Ectodermal cell (in vitro differentiated cells): ENCODE measurements around the gene TCHHL1.
A peak's percentile ranks its signal among the peaks of the same experiment; 100 is the strongest.

Experiments used
- H3K27ac ChIP-seq: 2 replicates; pipeline ENCODE4 v1.7.0; 2013; ENCODE audit warnings: mild to moderate bottlenecking, low read depth, low read length; ENCODE audit not compliant: insufficient read depth, poor library complexity, severe bottlenecking
- H3K27me3 ChIP-seq: 2 replicates; pipeline ENCODE4 v1.7.0; 2013; ENCODE audit warnings: mild to moderate bottlenecking, low read length; ENCODE audit not compliant: insufficient read depth, control insufficient read depth, poor library complexity, severe bottlenecking
- H3K36me3 ChIP-seq: one replicate; pipeline ENCODE4 v1.7.0; 2013; ENCODE audit warnings: low read length; ENCODE audit not compliant: control insufficient read depth, insufficient read depth
- H3K4me1 ChIP-seq: one replicate; pipeline ENCODE4 v1.7.0; 2013; ENCODE audit warnings: low read length; ENCODE audit not compliant: control insufficient read depth, insufficient read depth
- H3K4me3 ChIP-seq: 2 replicates; pipeline ENCODE4 v1.7.0; 2013; ENCODE audit warnings: low read depth, low read length, control low read depth; ENCODE audit not compliant: insufficient read depth
- H3K9me3 ChIP-seq: 2 replicates; pipeline ENCODE4 v1.7.0; 2013; ENCODE audit warnings: mild to moderate bottlenecking, low read length, moderate library complexity; ENCODE audit not compliant: control insufficient read depth
- WGBS, 2 experiments: methylation state at CpG; one replicate each; pipeline ENCODE4 v1.1.7; 2013; ENCODE audit warnings: missing lambda C conversion rate in 2 of 2; 5-methylcytosine and 5-hydroxymethylcytosine counted together

TCHHL1 gene

GRCh38 chr1:152052606-152053005, 36.3 kb downstream of the TCHHL1 start:
- 34% methylated on average over 11 of the region's 11 CpGs for WGBS, 2 experiments
- H3K27me3 ChIP-seq: no peaks in the 10 kb centered on the region
- no peak overlapping the region for H3K27ac ChIP-seq
- no peak overlapping the region for H3K4me3 ChIP-seq
- no peaks in the 10 kb centered on the region for H3K9me3 ChIP-seq
- H3K4me1 ChIP-seq: peaks cover 6% of the 10 kb centered on the region
- H3K36me3 ChIP-seq: no peaks in the 10 kb centered on the region

- 88 to 92% methylated on average over 6 of the region's 6 CpGs for WGBS, 2 experiments
- Histone ChIP-seq H3K27me3 (no peaks in the 10 kb centered on the region), H3K27ac (no peak overlapping the region)
Observed at GRCh38 chr1:152050886-152051675, 37.8 kb downstream of the TCHHL1 start.

GRCh38 chr1:152049291-152050083, 39.4 kb downstream of the TCHHL1 start:
- 88 to 95% methylated on average over 6 to 7 of the region's 8 CpGs for WGBS, 2 experiments
- H3K27ac ChIP-seq: no peak overlapping the region
- H3K4me1 ChIP-seq: peaks cover 6% of the 10 kb centered on the region

More at GRCh38 chr1:152050886-152051675, 37.8 kb downstream of the TCHHL1 start:
- Histone ChIP-seq H3K36me3 (no peaks in the 10 kb centered on the region), H3K9me3 (no peaks in the 10 kb centered on the region), H3K4me3 (no peak overlapping the region), H3K4me1 (peaks cover 6% of the 10 kb centered on the region)

GRCh38 chr1:152048416-152049009, 40.4 kb downstream of the TCHHL1 start:
- H3K27ac ChIP-seq: peak overlapping the region; percentile 89
- no peak overlapping the region for H3K4me3 ChIP-seq
- H3K27me3 ChIP-seq: no peaks in the 10 kb centered on the region
- 53 to 54% methylated on average over 5 of the region's 6 CpGs for WGBS, 2 experiments
- H3K36me3 ChIP-seq: no peaks in the 10 kb centered on the region
- no peaks in the 10 kb centered on the region for H3K9me3 ChIP-seq
- H3K4me1 ChIP-seq: peaks cover 6% of the 10 kb centered on the region

More at GRCh38 chr1:152049291-152050083, 39.4 kb downstream of the TCHHL1 start:
- Histone ChIP-seq H3K9me3 (no peaks in the 10 kb centered on the region), H3K36me3 (no peaks in the 10 kb centered on the region), H3K27me3 (no peaks in the 10 kb centered on the region), H3K4me3 (no peak overlapping the region)

- Histone ChIP-seq H3K27ac (peak overlapping the region; percentile 89), H3K9me3 (no peaks in the 10 kb centered on the region), H3K4me1 (peaks cover 6% of the 10 kb centered on the region), H3K36me3 (no peaks in the 10 kb centered on the region), H3K27me3 (no peaks in the 10 kb centered on the region), H3K4me3 (peak overlapping the region; percentile 20)
- WGBS, 2 experiments: 10 to 12% methylated on average over 13 of the region's 13 CpGs
Observed at GRCh38 chr1:152047730-152048415, 41.0 kb downstream of the TCHHL1 start.

- Histone ChIP-seq H3K27ac (peak overlapping the region; percentile 89), H3K27me3 (no peaks in the 10 kb centered on the region), H3K4me3 (no peak overlapping the region), H3K9me3 (no peaks in the 10 kb centered on the region), H3K36me3 (no peaks in the 10 kb centered on the region), H3K4me1 (peaks cover 6% of the 10 kb centered on the region)
- 69 to 71% methylated on average over 5 of the region's 5 CpGs for WGBS, 2 experiments
Observed at GRCh38 chr1:152047413-152047729, 41.5 kb downstream of the TCHHL1 start.

GRCh38 chr1:152044386-152044785, 44.5 kb downstream of the TCHHL1 start:
- peaks cover 12% of the 10 kb centered on the region for H3K27me3 ChIP-seq
- H3K4me3 ChIP-seq: no peak overlapping the region
- peaks cover 6% of the 10 kb centered on the region for H3K4me1 ChIP-seq
- no peaks in the 10 kb centered on the region for H3K36me3 ChIP-seq
- no peaks in the 10 kb centered on the region for H3K9me3 ChIP-seq
- no peak overlapping the region for H3K27ac ChIP-seq
- 69 to 75% methylated on average over 3 of the region's 3 CpGs for WGBS, 2 experiments

- WGBS, 2 experiments: 19 to 27% methylated on average over 5 of the region's 5 CpGs
Observed at GRCh38 chr1:152043870-152044269, 45.0 kb downstream of the TCHHL1 start.

GRCh38 chr1:152042030-152042429, 46.8 kb downstream of the TCHHL1 start:
- 87 to 91% methylated on average over 1 of the region's 1 CpG for WGBS, 2 experiments
- Histone ChIP-seq H3K4me1 (no peaks in the 10 kb centered on the region), H3K27me3 (peaks cover 16% of the 10 kb centered on the region), H3K36me3 (no peaks in the 10 kb centered on the region), H3K4me3 (no peak overlapping the region), H3K9me3 (no peaks in the 10 kb centered on the region), H3K27ac (no peak overlapping the region)

More at GRCh38 chr1:152043870-152044269, 45.0 kb downstream of the TCHHL1 start:
- H3K27ac ChIP-seq: no peak overlapping the region
- no peak overlapping the region for H3K4me3 ChIP-seq
- no peaks in the 10 kb centered on the region for H3K9me3 ChIP-seq
- peaks cover 12% of the 10 kb centered on the region for H3K27me3 ChIP-seq
- H3K36me3 ChIP-seq: no peaks in the 10 kb centered on the region
- H3K4me1 ChIP-seq: peaks cover 6% of the 10 kb centered on the region
